Gastroesophageal sphincter (tissue), 3 donors: ENCODE data around the gene TTC13.

Experiments used
- POLR2A ChIP-seq, 2 donors: fragments of 450-650 bp; IDR thresholded peaks; one replicate each; pipeline ENCODE4 v1.6.1; 2017; ENCODE audit warnings: antibody characterized with exemption in 2 of 2, mild to moderate bottlenecking in 2 of 2, moderate library complexity in 1 of 2
- TF ChIP-seq, protein P1 (sequence below), 4 experiments: fragments of 200-600 bp in 2 of 4; fragments of 450-650 bp in 2 of 4; sonication (generic) in 1 of 4; IDR thresholded peaks; one replicate each; pipeline ENCODE4 v1.5.1; 2017 to 2019; ENCODE audit warnings: antibody characterized with exemption in 4 of 4, mild to moderate bottlenecking in 2 of 4, moderate library complexity in 2 of 4

DNA sequence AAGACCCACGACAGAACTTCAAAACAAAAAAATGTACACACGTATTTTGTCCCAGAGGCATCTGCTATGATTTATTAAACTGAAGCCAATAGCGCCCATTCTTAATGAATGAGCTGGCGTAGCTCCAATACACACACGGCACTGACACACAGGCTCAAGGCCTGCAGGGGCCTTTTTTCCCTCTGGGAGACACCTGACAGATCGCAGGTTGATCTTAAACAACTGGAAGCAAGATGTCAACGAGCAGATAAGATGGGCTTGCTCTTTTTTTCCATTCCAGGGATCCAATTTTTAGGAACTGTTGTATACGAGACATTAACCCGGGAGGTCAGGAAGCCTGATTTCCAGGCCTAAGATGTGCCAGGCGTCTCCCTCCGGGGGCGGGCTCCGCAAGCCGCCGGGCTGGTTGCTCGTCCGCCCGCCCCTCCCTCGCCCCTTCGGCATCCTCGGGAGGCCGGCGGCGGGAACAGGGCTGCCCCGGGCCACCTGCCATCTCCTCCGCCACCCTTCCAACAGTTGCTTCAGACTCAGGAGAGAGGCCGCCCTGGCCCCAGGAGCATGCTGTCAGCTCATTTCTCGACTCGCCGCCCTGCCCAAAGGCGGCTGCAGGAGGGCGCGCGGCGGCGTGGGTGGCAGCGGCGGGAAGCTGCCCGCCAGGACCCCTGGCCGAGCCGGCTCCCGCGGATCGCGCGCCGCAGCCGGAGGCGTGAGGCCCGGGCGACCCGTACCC, 735 bp downstream of the TTC13 start:
- TF ChIP-seq POLR2A (IDR thresholded peaks at IDR 0.05): no peak
- TF ChIP-seq, protein P1, sequence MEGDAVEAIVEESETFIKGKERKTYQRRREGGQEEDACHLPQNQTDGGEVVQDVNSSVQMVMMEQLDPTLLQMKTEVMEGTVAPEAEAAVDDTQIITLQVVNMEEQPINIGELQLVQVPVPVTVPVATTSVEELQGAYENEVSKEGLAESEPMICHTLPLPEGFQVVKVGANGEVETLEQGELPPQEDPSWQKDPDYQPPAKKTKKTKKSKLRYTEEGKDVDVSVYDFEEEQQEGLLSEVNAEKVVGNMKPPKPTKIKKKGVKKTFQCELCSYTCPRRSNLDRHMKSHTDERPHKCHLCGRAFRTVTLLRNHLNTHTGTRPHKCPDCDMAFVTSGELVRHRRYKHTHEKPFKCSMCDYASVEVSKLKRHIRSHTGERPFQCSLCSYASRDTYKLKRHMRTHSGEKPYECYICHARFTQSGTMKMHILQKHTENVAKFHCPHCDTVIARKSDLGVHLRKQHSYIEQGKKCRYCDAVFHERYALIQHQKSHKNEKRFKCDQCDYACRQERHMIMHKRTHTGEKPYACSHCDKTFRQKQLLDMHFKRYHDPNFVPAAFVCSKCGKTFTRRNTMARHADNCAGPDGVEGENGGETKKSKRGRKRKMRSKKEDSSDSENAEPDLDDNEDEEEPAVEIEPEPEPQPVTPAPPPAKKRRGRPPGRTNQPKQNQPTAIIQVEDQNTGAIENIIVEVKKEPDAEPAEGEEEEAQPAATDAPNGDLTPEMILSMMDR (IDR thresholded peaks at IDR 0.05): no peak
